DOHH2 (cell line): ENCODE measurements around the gene SART1.
"Not testable (repeated sequence)": the region's sequence is repeated elsewhere in the genome, so short reads cannot be mapped to it uniquely, and the experiment has no call there.

ENCODE experiments used
- H3F3A ChIP-seq: fragments of 200-600 bp; sonication (generic), shearing (Covaris generic); 2 replicates; pipeline ENCODE4 v1.6.0; 2016; ENCODE audit warnings: antibody characterized with exemption, mild to moderate bottlenecking; ENCODE audit not compliant: control insufficient read depth, insufficient read depth
- H3K27ac ChIP-seq: fragments of 200-600 bp; sonication (generic); 2 replicates; pipeline ENCODE4 v1.5.1; 2014; ENCODE audit warnings: low read depth, mild to moderate bottlenecking, low read length, moderate library complexity
- H3K27me3 ChIP-seq: fragments of 200-600 bp; sonication (generic); 2 replicates; pipeline ENCODE4 v1.6.1; 2014; ENCODE audit warnings: mild to moderate bottlenecking, low read length, mixed read lengths; ENCODE audit not compliant: control insufficient read depth
- H3K36me3 ChIP-seq: fragments of 200-600 bp; sonication (generic); 2 replicates; pipeline ENCODE4 v1.6.1; 2014; ENCODE audit warnings: mild to moderate bottlenecking, low read length, moderate library complexity, mixed read lengths; ENCODE audit not compliant: control insufficient read depth
- H3K4me1 ChIP-seq: fragments of 200-600 bp; sonication (generic); 2 replicates; pipeline ENCODE4 v1.6.1; 2014; ENCODE audit warnings: mild to moderate bottlenecking, low read length, mixed read lengths; ENCODE audit not compliant: control insufficient read depth
- H3K4me2 ChIP-seq: fragments of 200-600 bp; sonication (generic); 2 replicates; pipeline ENCODE4 v1.6.0; 2014; ENCODE audit warnings: mild to moderate bottlenecking, low read length, moderate library complexity
- H3K4me3 ChIP-seq: fragments of 200-600 bp; sonication (generic); 2 replicates; pipeline ENCODE4 v1.5.1; 2014; ENCODE audit warnings: mild to moderate bottlenecking, low read length, mixed read lengths
- H3K79me2 ChIP-seq: fragments of 200-600 bp; sonication (generic); 2 replicates; pipeline ENCODE4 v1.6.1; 2014; ENCODE audit warnings: mild to moderate bottlenecking, low read length, mixed read lengths; ENCODE audit not compliant: control insufficient read depth
- H3K9me2 ChIP-seq: fragments of 200-600 bp; sonication (generic); replicated peaks from 2 replicates; pipeline ENCODE4 v1.6.1; 2014; ENCODE audit warnings: mild to moderate bottlenecking, low read length, mixed read lengths; ENCODE audit not compliant: control insufficient read depth
- H3K9me3 ChIP-seq: fragments of 200-600 bp; sonication (generic); 2 replicates; pipeline ENCODE4 v1.6.1; 2014; ENCODE audit warnings: antibody characterized with exemption, low read length, mixed read lengths; ENCODE audit not compliant: control insufficient read depth, insufficient read depth
- H4K20me1 ChIP-seq: fragments of 200-600 bp; sonication (generic); 2 replicates; pipeline ENCODE4 v1.6.0; 2014; ENCODE audit warnings: low read depth, mild to moderate bottlenecking, antibody characterized with exemption, low read length, moderate library complexity; ENCODE audit not compliant: control insufficient read depth, insufficient read depth
- CTCF ChIP-seq: fragments of 200-600 bp; sonication (generic); IDR thresholded peaks from one replicate; pipeline ENCODE4 v1.5.1; 2014; ENCODE audit warnings: antibody characterized with exemption, mild to moderate bottlenecking, low read depth, low read length; ENCODE audit not compliant: poor library complexity, severe bottlenecking
- EZH2phosphoT487 ChIP-seq: fragments of 200-600 bp; sonication (generic); IDR thresholded peaks from 2 replicates; pipeline ENCODE4 v1.6.1; 2017; ENCODE audit warnings: borderline replicate concordance, mild to moderate bottlenecking, antibody characterized with exemption, low read length, moderate library complexity, mixed read lengths

The SART1 gene

GRCh38 chr11:66020212-66020611 lies 58.7 kb downstream of the SART1 start:
- Histone ChIP-seq H3K4me1 (peaks cover 5% of the 10 kb centered on the region; the same call in 1 of the 2 replicates), H3K4me2 (no peak overlapping the region), H3K4me3 (no peak overlapping the region), H3K9me3 (no peaks in the 10 kb centered on the region), H3K79me2 (no peaks in the 10 kb centered on the region), H3K36me3 (no peaks in the 10 kb centered on the region), H3F3A (no peaks in the 10 kb centered on the region), H3K9me2 (no peaks in the 10 kb centered on the region), H3K27ac (no peak overlapping the region), H4K20me1 (no peaks in the 10 kb centered on the region), H3K27me3 (peaks cover 3% of the 10 kb centered on the region; the same call in 1 of the 2 replicates)
- TF ChIP-seq EZH2phosphoT487: no peak
- TF ChIP-seq CTCF: no peak

GRCh38 chr11:66020618-66021357 lies 59.3 kb downstream of the SART1 start:
- Histone ChIP-seq H3F3A (no peaks in the 10 kb centered on the region), H3K9me3 (no peaks in the 10 kb centered on the region), H3K27ac (no peak overlapping the region), H3K4me1 (peaks cover 5% of the 10 kb centered on the region; the same call in 1 of the 2 replicates), H3K27me3 (peaks cover 3% of the 10 kb centered on the region; the same call in 1 of the 2 replicates), H3K79me2 (no peaks in the 10 kb centered on the region), H3K4me2 (no peak overlapping the region), H4K20me1 (no peaks in the 10 kb centered on the region), H3K9me2 (no peaks in the 10 kb centered on the region), H3K36me3 (no peaks in the 10 kb centered on the region), H3K4me3 (no peak overlapping the region)
- no peak for TF ChIP-seq EZH2phosphoT487
- no peak for TF ChIP-seq CTCF

GRCh38 chr11:66022401-66023185 lies 61.1 kb downstream of the SART1 start:
- Histone ChIP-seq H3K9me3 (no peaks in the 10 kb centered on the region), H3K9me2 (no peaks in the 10 kb centered on the region), H3K27ac (no peak overlapping the region), H3K27me3 (peaks cover 3% of the 10 kb centered on the region; the same call in 1 of the 2 replicates), H3K36me3 (no peaks in the 10 kb centered on the region), H3K4me1 (peaks cover 5% of the 10 kb centered on the region; the same call in 1 of the 2 replicates), H3K79me2 (no peaks in the 10 kb centered on the region), H3F3A (no peaks in the 10 kb centered on the region), H3K4me3 (no peak overlapping the region), H4K20me1 (no peaks in the 10 kb centered on the region), H3K4me2 (peak overlapping the region; percentile 39)
- TF ChIP-seq EZH2phosphoT487 (no peak), CTCF (peak; percentile 92)

GRCh38 chr11:66023186-66023440 lies 61.6 kb downstream of the SART1 start:
- H3K27ac ChIP-seq, H3K4me2 ChIP-seq, H3K79me2 ChIP-seq, H3K36me3 ChIP-seq, H3K9me3 ChIP-seq, H4K20me1 ChIP-seq, H3K4me3 ChIP-seq, H3K9me2 ChIP-seq, H3K27me3 ChIP-seq, H3K4me1 ChIP-seq, H3F3A ChIP-seq: not testable (repeated sequence)
